Adrenal gland (tissue), 5 donors: Measurements from ENCODE around the gene EML1.

Experiments used
- CTCF ChIP-seq, 6 experiments: fragments of 450-650 bp in 4 of 6; fragments of 200-600 bp in 2 of 6; sonication (generic) in 1 of 6; IDR thresholded peaks; 1 replicate in 5 of 6; 2 replicates in 1 of 6; pipeline versions ENCODE4 v1.5.1 to v1.8.0; 2016 to 2021; ENCODE audit warnings: antibody characterized with exemption in 6 of 6, mild to moderate bottlenecking in 2 of 6, moderate library complexity in 1 of 6
- POLR2A ChIP-seq, 2 donors: fragments of 450-650 bp; IDR thresholded peaks; one replicate each; pipeline ENCODE4 v1.6.1; 2017; ENCODE audit warnings: antibody characterized with exemption in 2 of 2, mild to moderate bottlenecking in 2 of 2, moderate library complexity in 1 of 2
- donor health status: DM: no; HTN: no; CAD: no.

- TF ChIP-seq POLR2A (IDR thresholded peaks at IDR 0.05): no peak
- TF ChIP-seq CTCF (IDR thresholded peaks at IDR 0.05): no peak
These were observed 45.5 kb downstream of the EML1 start for GRCh38 chr14:99838639-99839134.
